ENCODE measurements around the gene LRMDA. TPM values are rescaled to one million over a fixed set of nuclear protein-coding genes. Genes with fewer than 3 reads are reported as not detected.

LRMDA gene
- total and polyA plus RNA-seq, 2 of the 13 experiments (the other 11 are each of a cell fraction or from before 2014, with no cell fraction given): 13.4 to 22.0 TPM

DNA sequence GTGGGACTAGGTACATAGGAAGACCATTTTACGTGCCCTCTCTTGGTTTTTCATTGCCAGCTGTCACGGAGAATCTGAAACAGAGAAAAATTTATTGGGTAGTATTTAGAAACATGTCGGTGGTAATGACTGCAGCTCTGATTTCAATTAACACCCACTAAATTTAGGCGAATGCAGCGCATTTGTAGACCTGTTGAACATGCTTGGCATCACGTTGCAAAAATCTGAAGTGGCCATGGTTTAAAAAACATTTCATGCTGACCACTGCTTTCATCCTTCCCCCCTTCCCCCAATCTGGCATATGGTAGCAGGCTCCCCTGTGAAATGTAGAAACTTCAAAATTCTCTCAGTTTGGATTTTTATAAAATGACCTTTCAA, 34.0 kb downstream of the LRMDA start (continued):
- no peak for TF ChIP-seq ZNF784 (CRISPR knock-in tag; IDR thresholded peaks at IDR 0.05; ENCODE audit: borderline replicate concordance)
- TF ChIP-seq HNRNPL (IDR thresholded peaks at IDR 0.05; ENCODE audit: low read depth, low read length): no peak

DNA sequence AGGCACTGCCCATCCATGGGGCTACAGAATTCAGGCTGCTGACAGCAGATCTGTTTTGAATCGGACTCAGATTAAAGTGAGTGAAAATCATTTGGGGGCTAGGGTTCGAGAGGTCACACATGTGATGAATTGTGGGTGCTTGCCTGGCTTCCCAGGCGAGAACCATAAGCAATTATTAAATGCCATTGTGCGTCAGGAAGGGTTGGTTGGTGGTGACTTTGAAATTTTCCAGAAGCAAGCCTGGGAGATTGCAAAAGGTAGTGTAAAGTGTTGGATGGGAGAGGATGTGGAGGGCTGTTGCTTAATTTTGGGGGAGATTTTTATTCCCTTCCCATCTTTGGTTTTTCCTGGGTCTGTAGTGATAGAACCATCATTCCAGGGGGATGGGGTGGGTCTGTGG, 34.6 kb downstream of the LRMDA start:
- no peak overlapping the region for H3K4me3 ChIP-seq (replicated peaks in 1 of 3; ENCODE audit: insufficient read depth in 1 of 3, low read depth in 2 of 3, low read length in 3 of 3)
- FAIRE-seq: no peak
- no peak for ATAC-seq
- intact Hi-C loops (cut with micrococcal nuclease; ENCODE audit: unreplicated experiment) (no loop called here), in situ Hi-C loops (cut with HindIII; ENCODE audit: extremely low pct_ligation_motif_present, low pct_unique_long_range_greater_than_20kb) (no loop called here)
- no TSS peak for BruUV-seq (replicated peaks)
- no peak overlapping the region for H3K9ac ChIP-seq (ENCODE audit: insufficient read depth, low read depth, low read length)
- no peak overlapping the region for H3K27ac ChIP-seq (ENCODE audit: extremely low read length, insufficient read depth, low read length)
- ChIA-PET POLR2A (no interaction called here), CTCF (ENCODE audit: low intra/inter-chr PET ratio, low total read pairs) (no interaction called here)
- DNase-seq (ENCODE audit: low spot score): no peak
- no peak overlapping the region for H2AFZ ChIP-seq (ENCODE audit: low read length)
- H4K20me1 ChIP-seq (ENCODE audit: insufficient read depth, low read length): no peaks in the 10 kb centered on the region
- no peaks in the 10 kb centered on the region for H3K79me2 ChIP-seq (ENCODE audit: insufficient read depth, low read length)
- peaks cover 4 to 9% of the 10 kb centered on the region in 2 experiments; a peak in 2 of 5 replicates for H3K36me3 ChIP-seq (replicated peaks in 1 of 2; ENCODE audit: control insufficient read depth in 1 of 2, insufficient read depth in 2 of 2, low read length in 2 of 2)
- no peak overlapping the region for H3K4me2 ChIP-seq (ENCODE audit: low read depth, low read length)
- 0 out of 2 replicates have a peak, but pooled peaks cover 5% of the 10 kb centered on the region for H3K4me1 ChIP-seq (ENCODE audit: insufficient read depth, low read length)
- no peaks in the 10 kb centered on the region for H3K9me3 ChIP-seq (ENCODE audit: low read length)
- no peaks in the 10 kb centered on the region for H3K27me3 ChIP-seq (ENCODE audit: control insufficient read depth in 1 of 2, insufficient read depth in 2 of 2, low read length in 2 of 2)
- WGBS (ENCODE audit: low lambda C conversion rate): 96% methylated on average over 4 of the region's 4 CpGs
- TF ChIP-seq TAF15 (IDR thresholded peaks at IDR 0.05; ENCODE audit: low read depth, low read length, poor library complexity, severe bottlenecking): no peak
- no peak for TF ChIP-seq ZNF639 (CRISPR knock-in tag; conservative IDR thresholded peaks at IDR 0.05)
- TF ChIP-seq CBX2 (IDR thresholded peaks at IDR 0.05; ENCODE audit: low read depth, low read length): no peak
- no peak for TF ChIP-seq CBX2 (CRISPR knock-in tag; IDR thresholded peaks at IDR 0.05; ENCODE audit: low read depth)
- no peak for TF ChIP-seq ZSCAN22 (CRISPR knock-in tag; IDR thresholded peaks at IDR 0.05)
- no peak for TF ChIP-seq ZBTB14 (CRISPR knock-in tag; IDR thresholded peaks at IDR 0.05)
- no peak for TF ChIP-seq HBP1 (CRISPR knock-in tag; IDR thresholded peaks at IDR 0.05; ENCODE audit: low read depth)
- TF ChIP-seq AHDC1 (CRISPR knock-in tag; IDR thresholded peaks at IDR 0.05; ENCODE audit: borderline replicate concordance): no peak
- no peak for TF ChIP-seq PHB2 (IDR thresholded peaks at IDR 0.05; ENCODE audit: partially characterized antibody)
- TF ChIP-seq NFKB2 (CRISPR knock-in tag; IDR thresholded peaks at IDR 0.05; ENCODE audit: borderline replicate concordance): no peak

Measured in HepG2 (cell line).